A549 treated with Mapracorat at 1 μM for 4 hours (cell line): Measurements from ENCODE around the gene ECHS1. TPM values are rescaled to one million over a fixed set of nuclear protein-coding genes. Genes with fewer than 3 reads are reported as not detected.

Experiments
- total RNA-seq: library from RNA; stranded (reverse); fragments of 200-300 nt; extraction: Qiagen RNA extraction; gene quantifications from 5 replicates; pipeline ENCODE4 v1.2.3, GENCODE V29; 2022

Gene ECHS1
- 126 to 155 TPM (median 146 TPM) in 5 replicates for total RNA-seq

GRCh38 chr10:133373174-133374090 is at the start of gene ECHS1:
ECHS1 (minus strand) TSS chr10:133373354; CDS start chr10:133373333, 21 bp downstream.

DNA sequence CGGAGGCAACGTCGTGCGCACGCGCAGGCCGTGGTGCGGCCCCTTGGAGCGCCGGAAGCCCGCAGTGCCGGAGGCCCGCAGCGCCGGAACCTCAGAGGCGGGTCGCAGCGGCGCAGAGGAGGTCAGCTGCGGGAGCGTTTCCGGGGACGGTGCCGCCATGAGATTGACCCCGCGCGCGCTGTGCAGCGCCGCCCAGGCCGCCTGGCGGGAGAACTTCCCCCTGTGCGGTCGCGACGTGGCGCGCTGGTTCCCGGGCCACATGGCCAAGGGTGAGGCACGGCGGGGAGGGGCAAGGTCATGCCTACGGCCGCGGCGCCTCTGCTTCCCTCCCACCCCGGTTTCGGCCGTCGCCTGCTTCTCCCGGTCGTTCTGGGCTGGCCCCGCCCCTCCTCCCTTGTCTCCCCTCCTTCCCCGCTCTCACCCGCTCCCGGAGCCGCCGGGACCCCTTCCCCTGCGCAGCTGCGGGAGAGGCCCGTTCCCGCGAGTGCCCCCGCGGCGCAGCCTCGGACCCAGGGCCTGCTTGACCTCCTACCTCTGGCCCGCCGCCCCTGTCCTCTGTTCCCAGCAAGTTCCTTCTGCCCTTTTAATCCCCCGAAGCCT is 21.0 kb upstream of the ECHS1 start, which contains the start of gene MTG1:
Gene MTG1 (plus strand): TSS at position 94 of the 600 bp plus-strand sequence. CDS start 64 bp downstream, at position 158.

DNA sequence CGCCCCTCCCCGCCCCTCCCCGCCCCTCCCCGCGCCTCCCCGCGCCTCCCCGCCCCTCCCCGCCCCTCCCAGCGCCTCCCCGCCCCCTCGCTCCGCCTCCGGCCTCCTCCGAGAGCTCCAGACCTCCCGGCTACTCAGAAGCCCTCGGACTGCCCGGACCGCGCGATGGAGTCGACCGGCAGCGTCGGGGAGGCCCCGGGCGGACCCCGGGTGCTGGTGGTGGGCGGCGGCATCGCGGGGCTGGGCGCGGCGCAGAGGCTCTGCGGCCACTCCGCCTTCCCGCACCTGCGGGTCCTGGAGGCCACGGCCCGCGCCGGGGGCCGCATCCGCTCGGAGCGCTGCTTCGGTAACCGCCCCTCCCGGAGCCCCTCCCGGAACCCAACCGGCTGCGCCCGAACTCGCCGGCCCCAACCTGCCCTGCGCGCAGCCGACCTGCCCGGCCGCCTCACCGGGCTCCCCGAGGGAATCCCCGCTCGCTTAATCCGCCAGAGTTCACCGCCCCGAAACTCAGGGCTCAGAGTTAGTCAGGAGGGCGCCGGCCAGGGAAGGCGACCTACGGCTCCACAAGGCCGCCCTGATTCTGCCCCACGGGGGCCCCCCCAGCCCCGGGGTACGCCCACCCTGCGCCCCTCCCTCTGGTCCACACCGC is 6.1 kb upstream of the ECHS1 start, which contains the start of gene PAOX:
Gene PAOX (plus strand): TSS at position 111 of the 649 bp plus-strand sequence. CDS start 55 bp downstream, at position 166.

DNA sequence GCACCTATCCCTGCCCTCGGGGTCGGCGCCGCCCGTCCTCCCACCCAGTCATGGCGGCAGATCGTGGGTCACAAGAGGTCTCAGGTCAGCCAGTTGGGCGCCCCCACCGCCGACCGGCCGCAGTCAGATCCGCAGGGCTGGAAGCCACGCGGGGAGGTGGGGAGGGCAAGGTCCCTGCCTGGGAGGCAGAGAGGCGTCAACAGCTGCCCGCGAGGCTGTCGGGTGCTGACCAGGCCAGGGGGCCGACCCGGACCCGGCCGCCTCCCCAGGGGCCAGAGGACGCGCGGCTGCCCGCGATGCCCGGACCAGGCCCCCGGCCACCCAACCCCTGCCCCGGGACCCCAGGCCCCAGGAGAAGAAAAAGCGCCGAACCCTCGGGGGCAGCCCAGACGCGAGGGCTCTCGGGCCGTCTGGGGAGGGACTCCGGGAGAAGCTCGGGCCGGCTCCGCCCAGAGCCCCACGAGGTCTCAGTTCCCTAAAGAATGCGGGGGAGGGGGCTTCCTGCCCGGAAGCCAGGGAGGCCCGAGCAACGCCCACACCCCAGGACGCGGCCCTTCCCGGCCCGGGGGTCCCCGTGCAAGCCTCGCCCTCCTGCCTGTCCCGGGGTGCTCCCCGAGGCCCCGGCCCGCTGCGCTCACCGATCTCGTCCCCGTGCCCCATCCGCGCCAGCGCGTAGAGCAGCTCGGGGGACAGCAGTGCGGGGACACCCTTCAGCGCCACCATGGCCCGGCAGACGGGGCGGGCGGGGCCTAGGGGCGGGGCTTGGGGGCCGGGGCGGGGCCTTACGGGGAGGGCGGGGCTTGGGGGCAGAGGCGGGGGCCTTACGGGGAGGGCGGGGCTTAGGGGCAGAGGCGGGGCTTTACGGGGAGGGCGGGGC is 15.6 kb downstream of the ECHS1 start, which contains the start of gene FUOM:
Gene FUOM (minus strand): TSS at position 735 of the 877 bp plus-strand sequence. CDS start 12 bp downstream, at position 723.

GRCh38 chr10:133336577-133337369 is 36.4 kb downstream of the ECHS1 start, which contains the start of gene CALY:
CALY (minus strand) TSS chr10:133336896; CDS start chr10:133328989, 7,907 bp downstream.

Other genes starting within 250 kb of the ECHS1 start
- 0.77 to 1.9 TPM (median 1.3 TPM) in 5 replicates for gene KNDC1, start 213.1 kb downstream of the ECHS1 start, total RNA-seq
- not detected in 5 replicates for gene UTF1, start 143.1 kb downstream of the ECHS1 start, total RNA-seq
- not detected in 5 replicates for gene VENTX, start 135.5 kb downstream of the ECHS1 start, total RNA-seq
- 1.9 to 5.1 TPM (median 2.6 TPM) in 5 replicates for gene ADAM8, start 96.5 kb downstream of the ECHS1 start, total RNA-seq
- 31.3 to 45.9 TPM (median 44.9 TPM) in 5 replicates for gene TUBGCP2, start 64.5 kb downstream of the ECHS1 start, total RNA-seq
- 62.5 to 73.0 TPM (median 70.9 TPM) in 5 replicates for gene ZNF511, start 64.4 kb downstream of the ECHS1 start, total RNA-seq
- 0.33 to 1.6 TPM (median 0.74 TPM) in 5 replicates for gene CALY, start 36.5 kb downstream of the ECHS1 start, total RNA-seq
- 0.18 TPM in 1 of 5 replicates, not detected in the others for gene PRAP1, start 26.0 kb downstream of the ECHS1 start, total RNA-seq
- 14.3 to 17.4 TPM (median 16.3 TPM) in 5 replicates for gene FUOM, start 15.3 kb downstream of the ECHS1 start, total RNA-seq
- gene PAOX, start 5.9 kb upstream of the ECHS1 start, total RNA-seq, result 1.5 to 3.1 TPM (median 1.9 TPM) in 5 replicates
- gene MTG1, start 20.8 kb upstream of the ECHS1 start, total RNA-seq, result 40.0 to 53.5 TPM (median 52.6 TPM) in 5 replicates
- gene SPRN, start 51.3 kb upstream of the ECHS1 start, total RNA-seq, result 0.13 to 0.39 TPM (median 0.29 TPM) in 5 replicates
- gene SCART1, start 80.6 kb upstream of the ECHS1 start, total RNA-seq, result 0.07 to 0.24 TPM (median 0.16 TPM) in 5 replicates
- gene CYP2E1, start 154.0 kb upstream of the ECHS1 start, total RNA-seq, result 0.15 to 0.37 TPM (median 0.23 TPM) in 4 of 5 replicates, not detected in the other
- gene SYCE1, start 192.2 kb upstream of the ECHS1 start, total RNA-seq, result not detected in 5 replicates